ENCODE measurements around the gene SRRM2.

The SRRM2 gene

GRCh38 chr16:2803545-2804195 is 51.2 kb downstream of the SRRM2 start:
- FAIRE-seq: no peak

DNA sequence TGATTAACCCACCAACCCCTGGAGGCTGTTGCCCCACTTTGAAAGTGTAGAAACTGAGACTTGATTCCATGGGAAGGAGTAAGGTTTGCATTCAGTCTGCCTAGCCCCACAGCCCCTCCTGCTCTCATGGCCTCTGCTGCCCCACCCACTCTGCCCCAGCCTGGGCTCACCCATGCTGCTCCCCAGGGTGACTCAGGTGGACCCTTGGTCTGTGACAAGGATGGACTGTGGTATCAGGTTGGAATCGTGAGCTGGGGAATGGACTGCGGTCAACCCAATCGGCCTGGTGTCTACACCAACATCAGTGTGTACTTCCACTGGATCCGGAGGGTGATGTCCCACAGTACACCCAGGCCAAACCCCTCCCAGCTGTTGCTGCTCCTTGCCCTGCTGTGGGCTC is 52.3 kb downstream of the SRRM2 start:
- no peak for FAIRE-seq

- FAIRE-seq: no peak
Observed at GRCh38 chr16:2806286-2806685, 53.8 kb downstream of the SRRM2 start.

GRCh38 chr16:2808181-2808580 is 55.7 kb downstream of the SRRM2 start:
- no peak for FAIRE-seq

DNA sequence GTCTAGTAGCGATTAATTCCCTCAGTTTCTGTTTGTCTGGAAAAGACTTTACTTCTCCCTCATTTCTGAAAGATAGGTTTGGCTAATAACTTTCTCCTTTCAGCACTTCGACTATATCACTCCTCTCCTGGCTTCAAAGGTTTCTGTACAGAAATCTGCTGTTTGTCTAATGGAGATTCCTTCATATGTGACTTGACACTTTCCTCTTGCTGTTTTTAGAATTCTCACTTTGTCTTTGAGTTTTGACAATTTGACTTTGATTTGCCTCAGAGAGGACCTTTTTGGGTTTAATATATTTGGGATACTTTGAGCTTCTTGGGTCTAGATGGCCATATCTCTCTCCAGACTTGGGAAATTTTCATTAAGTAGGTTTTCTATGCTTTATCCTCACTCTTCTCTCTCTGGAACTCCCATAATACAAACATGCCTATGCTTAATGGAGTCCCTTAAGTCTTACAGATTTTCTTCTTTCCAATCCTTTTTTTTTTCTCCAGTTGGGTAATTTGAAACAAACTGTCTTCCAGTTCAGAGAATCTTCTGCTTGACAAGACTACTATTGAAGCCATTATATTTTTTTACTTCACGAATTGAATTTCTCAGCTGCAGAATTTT is 56.8 kb downstream of the SRRM2 start:
- no peak for FAIRE-seq

DNA sequence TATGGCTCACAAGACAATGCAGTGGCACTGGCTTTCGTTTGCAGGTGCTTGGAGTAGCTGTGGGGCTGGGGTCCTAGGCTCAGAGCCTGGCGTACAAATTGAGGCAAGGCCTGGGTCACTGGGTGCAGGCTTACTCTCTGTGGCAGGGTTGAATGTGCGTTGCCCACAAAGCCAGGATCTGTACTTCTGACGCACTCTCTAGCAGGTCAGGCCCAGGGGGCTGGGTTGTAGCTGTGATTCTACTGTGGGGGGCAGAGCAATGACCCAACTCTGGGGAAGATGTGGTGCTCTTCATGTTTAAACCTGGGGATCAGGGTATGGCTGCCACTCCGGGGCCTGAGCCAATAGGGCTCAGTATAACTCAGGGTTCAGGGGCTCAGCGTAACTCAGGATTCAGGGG is 58.2 kb downstream of the SRRM2 start:
- FAIRE-seq: no peak

GRCh38 chr16:2811703-2812471 is 59.4 kb downstream of the SRRM2 start:
- no peak for FAIRE-seq

DNA sequence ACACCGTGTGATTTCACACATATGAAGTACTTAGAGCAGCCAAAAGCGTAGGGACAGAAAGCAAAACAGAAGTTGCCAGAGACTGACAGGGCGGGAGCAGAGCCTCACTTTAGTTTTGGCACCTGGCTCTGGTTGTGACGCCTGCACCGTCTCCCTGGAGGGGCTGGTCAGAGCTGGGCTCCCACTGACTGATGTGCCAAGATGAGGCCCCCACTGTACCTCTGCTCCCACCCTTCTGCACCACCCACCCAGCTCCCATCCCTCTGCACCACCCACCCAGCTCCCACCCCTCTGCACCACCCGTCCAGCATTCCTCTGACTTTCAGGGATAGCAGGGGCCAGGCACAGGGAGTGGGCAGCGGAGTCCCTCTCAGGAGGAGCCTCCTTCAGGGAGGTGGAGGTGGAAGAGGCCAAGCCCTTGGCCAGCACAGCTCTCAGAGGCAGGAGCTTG is 61.4 kb downstream of the SRRM2 start:
- no peak for FAIRE-seq

- FAIRE-seq: no peak
Observed at GRCh38 chr16:2814551-2815298, 62.3 kb downstream of the SRRM2 start.

- FAIRE-seq: no peak
Observed at GRCh38 chr16:2815299-2815771, 62.9 kb downstream of the SRRM2 start.

GRCh38 chr16:2816751-2817339 is 64.4 kb downstream of the SRRM2 start, which contains the start of gene PRSS21:
Gene PRSS21, plus strand, starts transcription at chr16:2817237. Its CDS starts 32 bp downstream, at chr16:2817269.
- no peak for FAIRE-seq

- no peak for FAIRE-seq
Observed at GRCh38 chr16:2817340-2818271, 65.2 kb downstream of the SRRM2 start.

- no peak for FAIRE-seq
Observed at GRCh38 chr16:2818272-2818876, 65.9 kb downstream of the SRRM2 start.

GRCh38 chr16:2819179-2819938 is 66.9 kb downstream of the SRRM2 start:
- FAIRE-seq: no peak

GRCh38 chr16:2819939-2820835 is 67.7 kb downstream of the SRRM2 start:
- FAIRE-seq: no peak

Data from A204.1 (cell line).